ENCODE results near the gene PLOD2. TPM values are rescaled to one million over a fixed set of nuclear protein-coding genes. Genes with fewer than 3 reads are reported as not detected.

Gene PLOD2
- polyA plus RNA-seq, 1 donor (not counting 4 experiments of a cell fraction or from before 2014, with no cell fraction given): 30.0 TPM

DNA sequence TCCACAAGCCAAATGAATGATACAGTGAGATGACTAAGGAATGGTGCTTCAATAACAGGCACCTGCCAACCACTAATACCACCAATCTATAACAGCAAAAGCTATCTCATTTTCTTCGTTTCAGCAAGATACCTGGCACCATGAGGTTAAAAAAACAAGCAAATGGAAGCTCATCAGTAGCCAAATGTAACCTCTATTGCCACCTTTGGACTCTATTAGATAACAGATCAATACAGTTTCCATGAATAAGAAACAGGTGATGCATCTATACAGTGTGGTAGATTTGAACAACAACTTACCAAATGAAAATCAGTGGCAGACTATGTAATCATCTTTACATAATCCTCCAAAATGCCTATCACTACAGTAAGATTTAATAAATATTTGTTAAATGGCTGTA is 32.8 kb downstream of the PLOD2 start:
- Histone ChIP-seq H3K79me2 (ENCODE audit: control insufficient read depth, insufficient read depth, low read length) (no peaks in the 10 kb centered on the region), H3K9ac (ENCODE audit: control insufficient read depth, extremely low read depth, insufficient read depth, low read length) (no peak overlapping the region), H3K9me1 (ENCODE audit: control insufficient read depth, extremely low read depth, insufficient read depth, low read length) (no peaks in the 10 kb centered on the region), H3K4me3 (ENCODE audit: control insufficient read depth in 2 of 3, extremely low read depth in 1 of 3, insufficient read depth in 2 of 3, low read depth in 1 of 3, low read length in 3 of 3) (no peak overlapping the region), H3K36me3 (ENCODE audit: control insufficient read depth in 2 of 2, extremely low read depth in 1 of 2, insufficient read depth in 2 of 2, low read length in 2 of 2) (no peaks in the 10 kb centered on the region), H2AFZ (ENCODE audit: control insufficient read depth, low read length) (no peak overlapping the region), H4K20me1 (ENCODE audit: control insufficient read depth, extremely low read depth, insufficient read depth, low read length) (no peaks in the 10 kb centered on the region), H3K9me3 (ENCODE audit: control insufficient read depth, low read depth, low read length) (no peaks in the 10 kb centered on the region), H3K4me1 (ENCODE audit: control insufficient read depth, extremely low read depth, insufficient read depth, low read length) (no peaks in the 10 kb centered on the region), H3K27me3 (ENCODE audit: control insufficient read depth, extremely low read depth, insufficient read depth, low read length) (no peaks in the 10 kb centered on the region), H3K27ac (ENCODE audit: control insufficient read depth, insufficient read depth, low read length) (no peak overlapping the region), H3K4me2 (ENCODE audit: control insufficient read depth, extremely low read depth, insufficient read depth, low read depth, low read length) (no peak overlapping the region)
- DNase-seq (ENCODE audit: low read depth, low spot score) (no peak), FAIRE-seq (no peak)
- TF ChIP-seq, protein P1, sequence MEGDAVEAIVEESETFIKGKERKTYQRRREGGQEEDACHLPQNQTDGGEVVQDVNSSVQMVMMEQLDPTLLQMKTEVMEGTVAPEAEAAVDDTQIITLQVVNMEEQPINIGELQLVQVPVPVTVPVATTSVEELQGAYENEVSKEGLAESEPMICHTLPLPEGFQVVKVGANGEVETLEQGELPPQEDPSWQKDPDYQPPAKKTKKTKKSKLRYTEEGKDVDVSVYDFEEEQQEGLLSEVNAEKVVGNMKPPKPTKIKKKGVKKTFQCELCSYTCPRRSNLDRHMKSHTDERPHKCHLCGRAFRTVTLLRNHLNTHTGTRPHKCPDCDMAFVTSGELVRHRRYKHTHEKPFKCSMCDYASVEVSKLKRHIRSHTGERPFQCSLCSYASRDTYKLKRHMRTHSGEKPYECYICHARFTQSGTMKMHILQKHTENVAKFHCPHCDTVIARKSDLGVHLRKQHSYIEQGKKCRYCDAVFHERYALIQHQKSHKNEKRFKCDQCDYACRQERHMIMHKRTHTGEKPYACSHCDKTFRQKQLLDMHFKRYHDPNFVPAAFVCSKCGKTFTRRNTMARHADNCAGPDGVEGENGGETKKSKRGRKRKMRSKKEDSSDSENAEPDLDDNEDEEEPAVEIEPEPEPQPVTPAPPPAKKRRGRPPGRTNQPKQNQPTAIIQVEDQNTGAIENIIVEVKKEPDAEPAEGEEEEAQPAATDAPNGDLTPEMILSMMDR (optimal IDR thresholded peaks at IDR 0.05 in 1 of 3, IDR thresholded peaks at IDR 0.05 in 1 of 3, conservative IDR thresholded peaks at IDR 0.05 in 1 of 3; ENCODE audit: extremely low read depth in 1 of 3, insufficient read depth in 2 of 3, low read length in 3 of 3): no peak
- no peak for TF ChIP-seq EZH2 (IDR thresholded peaks at IDR 0.05; ENCODE audit: low read length)
- dilution Hi-C loops (cut with MboI; ENCODE audit: extremely low pct_ligation_motif_present, low sequenced_read_pairs): no loop called here

DNA sequence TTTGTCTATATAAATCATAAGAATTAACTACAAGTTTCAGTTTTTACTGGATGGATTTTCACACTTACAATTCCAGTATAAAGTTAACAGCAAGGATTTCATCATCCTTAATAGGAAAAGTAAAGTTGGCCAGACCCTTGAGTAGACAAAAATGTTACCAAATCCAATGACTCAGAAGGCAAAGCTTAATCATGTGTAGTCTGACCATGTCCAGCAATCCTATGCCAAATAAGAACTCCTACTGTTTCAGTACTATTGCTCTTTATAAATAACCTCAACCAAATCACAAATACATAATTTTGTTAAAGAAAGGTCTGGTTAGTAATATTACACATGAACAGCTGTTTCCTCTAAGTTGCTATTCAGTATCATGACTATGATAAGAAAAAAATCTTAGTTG is 35.0 kb downstream of the PLOD2 start:
- dilution Hi-C loops (cut with MboI; ENCODE audit: extremely low pct_ligation_motif_present, low sequenced_read_pairs): no loop called here
- TF ChIP-seq, protein P1 (optimal IDR thresholded peaks at IDR 0.05 in 1 of 3, IDR thresholded peaks at IDR 0.05 in 1 of 3, conservative IDR thresholded peaks at IDR 0.05 in 1 of 3; ENCODE audit: extremely low read depth in 1 of 3, insufficient read depth in 2 of 3, low read length in 3 of 3): no peak
- TF ChIP-seq EZH2 (IDR thresholded peaks at IDR 0.05; ENCODE audit: low read length): no peak
- Histone ChIP-seq H3K79me2 (ENCODE audit: control insufficient read depth, insufficient read depth, low read length) (no peaks in the 10 kb centered on the region), H4K20me1 (ENCODE audit: control insufficient read depth, extremely low read depth, insufficient read depth, low read length) (no peaks in the 10 kb centered on the region), H3K27me3 (ENCODE audit: control insufficient read depth, extremely low read depth, insufficient read depth, low read length) (no peaks in the 10 kb centered on the region), H3K4me3 (ENCODE audit: control insufficient read depth in 2 of 3, extremely low read depth in 1 of 3, insufficient read depth in 2 of 3, low read depth in 1 of 3, low read length in 3 of 3) (no peak overlapping the region), H2AFZ (ENCODE audit: control insufficient read depth, low read length) (no peak overlapping the region), H3K9me3 (ENCODE audit: control insufficient read depth, low read depth, low read length) (no peaks in the 10 kb centered on the region), H3K4me2 (ENCODE audit: control insufficient read depth, extremely low read depth, insufficient read depth, low read depth, low read length) (no peak overlapping the region), H3K4me1 (ENCODE audit: control insufficient read depth, extremely low read depth, insufficient read depth, low read length) (no peaks in the 10 kb centered on the region), H3K9ac (ENCODE audit: control insufficient read depth, extremely low read depth, insufficient read depth, low read length) (no peak overlapping the region), H3K9me1 (ENCODE audit: control insufficient read depth, extremely low read depth, insufficient read depth, low read length) (no peaks in the 10 kb centered on the region), H3K36me3 (ENCODE audit: control insufficient read depth in 2 of 2, extremely low read depth in 1 of 2, insufficient read depth in 2 of 2, low read length in 2 of 2) (no peaks in the 10 kb centered on the region), H3K27ac (ENCODE audit: control insufficient read depth, insufficient read depth, low read length) (no peak overlapping the region)
- peak; percentile 53 for FAIRE-seq
- no peak for DNase-seq (ENCODE audit: low read depth, low spot score)
